Activated T-helper 1 cell treated with anti-CD3 and anti-CD28 coated beads, Interleukin-12 subunit alpha, Interleukin-12 subunit beta, Interleukin-2, Interleukin-4 antibody, amounts not matched to agents 30 ng/mL and 10 ng/mL and 1 ng/mL, durations not matched to agents 14 hours and 24 hours and 36 hours (primary cell): Measurements from ENCODE around the gene IGSF6. TPM values are rescaled to one million over a fixed set of nuclear protein-coding genes. Genes with fewer than 3 reads are reported as not detected.
"Not testable (repeated sequence)": the region's sequence is repeated elsewhere in the genome, so short reads cannot be mapped to it uniquely, and the experiment has no call there.

Experiments
- DNase-seq: peaks from one replicate; pipeline ENCODE4 v3.0.0; 2021; ENCODE audit warnings: low spot score
- H3K27ac Mint-ChIP-seq: one replicate; pipeline ENCODE4 v1.8.0; 2021; ENCODE audit warnings: mild to moderate bottlenecking, mixed read lengths
- H3K27me3 Mint-ChIP-seq: one replicate; pipeline ENCODE4 v1.8.0; 2022; ENCODE audit warnings: mild to moderate bottlenecking, moderate library complexity, mixed read lengths; ENCODE audit not compliant: insufficient read depth
- H3K36me3 Mint-ChIP-seq: one replicate; pipeline ENCODE4 v1.8.0; 2021; ENCODE audit warnings: low read depth, mixed read lengths
- H3K4me1 Mint-ChIP-seq: one replicate; pipeline ENCODE4 v1.8.0; 2021; ENCODE audit warnings: low read depth, mixed read lengths
- H3K4me3 Mint-ChIP-seq: one replicate; pipeline ENCODE4 v1.8.0; 2021; ENCODE audit warnings: mild to moderate bottlenecking, moderate library complexity, mixed read lengths
- H3K9me3 Mint-ChIP-seq: one replicate; pipeline ENCODE4 v1.8.0; 2021; ENCODE audit warnings: mixed read lengths
- intact Hi-C: fragments of 100-400 bp; cut with micrococcal nuclease; formaldehyde crosslinking; loops from one replicate; pipeline ENCODE4 v1.15.1; 2024
- total RNA-seq: library from RNA; stranded (reverse); gene quantifications from 2 replicates; pipeline ENCODE4 v1.2.3, GENCODE V29; 2022

The IGSF6 gene, protein sequence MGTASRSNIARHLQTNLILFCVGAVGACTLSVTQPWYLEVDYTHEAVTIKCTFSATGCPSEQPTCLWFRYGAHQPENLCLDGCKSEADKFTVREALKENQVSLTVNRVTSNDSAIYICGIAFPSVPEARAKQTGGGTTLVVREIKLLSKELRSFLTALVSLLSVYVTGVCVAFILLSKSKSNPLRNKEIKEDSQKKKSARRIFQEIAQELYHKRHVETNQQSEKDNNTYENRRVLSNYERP
- total RNA-seq: not detected in 2 replicates

DNA sequence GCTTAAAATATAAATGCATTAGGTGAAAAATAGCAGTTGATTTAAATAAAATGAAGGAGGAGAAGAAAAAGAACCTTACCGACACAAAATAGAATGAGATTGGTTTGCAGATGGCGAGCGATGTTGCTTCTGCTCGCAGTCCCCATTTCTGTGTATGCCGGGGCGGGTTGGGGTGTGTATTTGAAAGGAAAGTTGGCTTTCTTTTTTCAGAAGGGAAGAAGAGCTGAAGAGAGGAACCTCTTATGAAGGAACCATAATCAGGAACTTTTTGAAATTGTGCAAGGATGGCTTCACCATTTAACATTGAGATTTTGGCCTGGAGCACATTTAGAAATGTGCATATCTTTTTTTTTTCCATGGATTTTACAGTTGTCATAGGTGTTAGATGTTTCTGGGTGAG lies at the start of gene IGSF6:
IGSF6 (minus strand) TSS at position 156 of the 400 bp plus-strand sequence; CDS start at position 146, 10 bp downstream.
- H3K9me3 Mint-ChIP-seq: no peaks in the 10 kb centered on the region
- peaks cover 14% of the 10 kb centered on the region for H3K36me3 Mint-ChIP-seq
- no peak within 1 kb of the TSS for H3K27ac Mint-ChIP-seq
- no peak for DNase-seq
- no peaks in the 10 kb centered on the region for H3K27me3 Mint-ChIP-seq
- no peak within 1 kb of the TSS for H3K4me3 Mint-ChIP-seq
- H3K4me1 Mint-ChIP-seq: peaks cover 24% of the 10 kb centered on the region
- intact Hi-C loops: no loop called here

DNA sequence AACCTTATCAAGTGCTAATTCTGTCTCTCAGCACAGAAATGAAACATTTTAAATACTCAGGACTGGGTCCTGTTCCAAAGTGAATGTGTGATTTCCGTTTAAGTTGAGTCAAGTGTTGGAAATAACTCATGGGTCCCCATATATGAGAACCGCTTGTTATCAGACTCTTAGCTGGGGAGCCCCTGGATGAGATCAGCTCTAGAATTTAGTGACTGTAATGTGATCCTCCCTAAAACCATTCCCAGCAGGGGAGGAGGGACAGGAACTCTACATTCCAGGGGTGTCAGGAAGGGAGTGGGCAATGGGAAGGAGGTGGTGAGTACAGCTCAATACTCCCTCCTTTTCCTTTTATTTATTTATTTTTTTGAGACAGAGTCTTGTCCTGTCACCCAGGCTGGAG lies 48.9 kb upstream of the IGSF6 start:
- Mint-ChIP-seq H3K27ac (no peak overlapping the region), H3K36me3 (no peaks in the 10 kb centered on the region), H3K27me3 (peaks cover 9% of the 10 kb centered on the region), H3K4me3 (no peak overlapping the region), H3K4me1 (no peaks in the 10 kb centered on the region), H3K9me3 (no peaks in the 10 kb centered on the region)
- intact Hi-C loops: loop anchor here (10.0 kb wide), 1 partner anchor 1364 kb away; no protein-coding TSS in a partner anchor
- DNase-seq: no peak

DNA sequence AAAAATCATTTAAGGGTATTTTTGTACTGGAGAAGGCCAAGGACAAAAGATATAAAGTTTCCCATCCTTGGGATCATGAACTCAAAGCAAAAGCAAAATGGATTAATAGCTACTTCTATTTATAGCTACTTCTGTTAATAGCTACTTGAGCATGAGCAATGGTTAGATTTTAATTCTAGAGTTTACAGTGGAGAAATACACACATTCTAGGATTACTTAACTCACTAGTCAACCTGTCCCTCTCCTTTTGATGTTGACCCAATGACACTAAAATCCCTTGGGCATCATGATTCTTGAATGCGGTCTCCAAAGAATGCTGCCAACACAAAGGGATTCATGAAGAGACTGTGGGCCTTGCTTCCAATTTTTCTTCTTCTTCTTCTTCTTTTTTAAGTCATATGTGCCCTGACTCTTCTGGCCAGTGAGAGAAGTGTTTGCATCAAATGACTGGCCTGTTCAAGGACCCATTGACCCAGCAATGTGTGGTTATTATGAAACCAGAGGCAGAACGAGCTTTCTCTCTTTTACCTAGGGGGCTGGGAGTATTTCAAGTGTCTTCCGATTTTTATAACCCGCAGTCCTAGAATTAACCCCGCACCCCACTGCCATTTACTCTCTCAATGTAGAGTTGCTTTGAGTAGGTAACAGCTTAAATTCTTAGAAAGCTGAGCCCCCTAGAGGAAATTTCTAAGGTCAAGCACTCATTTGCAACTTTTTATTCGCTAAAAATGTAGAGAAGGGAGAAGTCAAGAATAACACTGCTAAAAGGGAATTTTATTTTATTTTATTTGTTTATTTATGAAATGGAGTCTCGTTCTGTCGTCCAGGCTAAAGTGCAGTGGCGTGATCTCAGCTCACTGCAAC lies 46.0 kb upstream of the IGSF6 start:
- no peak for DNase-seq
- intact Hi-C loops: no loop called here
- Mint-ChIP-seq H3K27me3 (peaks cover 7% of the 10 kb centered on the region), H3K27ac (no peak overlapping the region), H3K9me3 (no peaks in the 10 kb centered on the region), H3K4me1 (no peaks in the 10 kb centered on the region), H3K4me3 (no peak overlapping the region), H3K36me3 (no peaks in the 10 kb centered on the region)

DNA sequence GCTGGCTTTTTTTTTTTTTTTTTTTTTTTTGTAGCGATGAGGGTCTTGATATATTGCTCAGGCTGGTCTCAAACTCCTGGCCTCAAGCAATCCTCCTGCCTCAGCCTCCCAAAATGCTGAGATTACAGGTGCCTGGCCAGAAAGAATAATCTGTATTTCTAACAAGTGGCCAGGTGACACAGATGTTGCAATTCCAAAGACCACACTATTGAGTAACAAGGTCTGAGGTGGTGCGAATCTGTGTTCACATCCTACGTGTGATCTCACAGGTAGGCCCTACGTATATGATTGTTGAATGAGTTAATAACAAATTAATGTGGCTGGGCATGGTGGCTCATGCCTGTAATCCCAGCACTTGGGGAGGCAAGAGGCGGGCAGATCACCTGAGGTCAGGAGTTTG lies 44.6 kb upstream of the IGSF6 start:
- no peak overlapping the region for H3K4me3 Mint-ChIP-seq
- H3K36me3 Mint-ChIP-seq: no peaks in the 10 kb centered on the region
- DNase-seq: no peak
- no peaks in the 10 kb centered on the region for H3K4me1 Mint-ChIP-seq
- no peaks in the 10 kb centered on the region for H3K9me3 Mint-ChIP-seq
- H3K27me3 Mint-ChIP-seq: peaks cover 7% of the 10 kb centered on the region
- intact Hi-C loops: no loop called here
- H3K27ac Mint-ChIP-seq: no peak overlapping the region

DNA sequence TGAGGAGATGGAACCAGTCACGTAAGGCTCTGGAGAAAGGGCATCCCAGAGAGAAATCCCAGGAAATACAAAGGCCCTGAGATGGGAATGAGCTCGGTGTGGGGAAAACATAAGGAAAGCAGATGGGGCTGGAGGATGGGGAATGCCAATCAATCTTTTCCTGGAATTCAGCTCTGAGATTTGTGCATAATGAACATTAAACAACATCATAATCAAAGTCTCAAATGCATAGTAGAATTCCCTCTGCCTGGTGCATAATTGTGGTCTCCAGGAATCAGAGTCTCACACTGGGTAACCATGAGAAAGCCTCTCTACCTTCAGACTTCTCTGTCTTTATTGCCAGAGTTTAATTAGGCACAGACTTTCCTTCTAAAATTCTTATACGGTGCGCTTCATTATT lies 42.2 kb upstream of the IGSF6 start:
- intact Hi-C loops: no loop called here
- Mint-ChIP-seq H3K36me3 (no peaks in the 10 kb centered on the region), H3K4me1 (no peaks in the 10 kb centered on the region), H3K27ac (no peak overlapping the region), H3K27me3 (peaks cover 7% of the 10 kb centered on the region), H3K9me3 (no peaks in the 10 kb centered on the region), H3K4me3 (no peak overlapping the region)
- DNase-seq: no peak

DNA sequence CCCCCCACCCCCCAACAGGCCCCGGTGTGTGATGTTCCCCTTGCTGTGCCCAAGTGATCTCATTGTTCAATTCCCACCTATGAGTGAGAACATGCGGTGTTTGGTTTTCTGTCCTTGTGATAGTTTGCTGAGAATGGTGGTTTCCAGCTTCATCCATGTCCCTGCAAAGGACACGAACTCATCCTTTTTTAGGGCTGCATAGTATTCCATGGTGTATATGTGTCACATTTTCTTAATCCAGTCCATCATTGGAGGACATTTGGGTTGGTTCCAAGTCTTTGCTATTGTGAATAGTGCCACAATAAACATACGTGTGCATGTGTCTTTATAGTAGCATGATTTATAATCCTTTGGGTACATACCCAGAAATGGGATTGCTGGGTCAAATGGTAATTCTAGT lies 38.6 kb upstream of the IGSF6 start:
- H3K27ac Mint-ChIP-seq, H3K9me3 Mint-ChIP-seq, H3K4me3 Mint-ChIP-seq, H3K27me3 Mint-ChIP-seq, intact Hi-C loops, H3K36me3 Mint-ChIP-seq, DNase-seq, H3K4me1 Mint-ChIP-seq: not testable (repeated sequence)

DNA sequence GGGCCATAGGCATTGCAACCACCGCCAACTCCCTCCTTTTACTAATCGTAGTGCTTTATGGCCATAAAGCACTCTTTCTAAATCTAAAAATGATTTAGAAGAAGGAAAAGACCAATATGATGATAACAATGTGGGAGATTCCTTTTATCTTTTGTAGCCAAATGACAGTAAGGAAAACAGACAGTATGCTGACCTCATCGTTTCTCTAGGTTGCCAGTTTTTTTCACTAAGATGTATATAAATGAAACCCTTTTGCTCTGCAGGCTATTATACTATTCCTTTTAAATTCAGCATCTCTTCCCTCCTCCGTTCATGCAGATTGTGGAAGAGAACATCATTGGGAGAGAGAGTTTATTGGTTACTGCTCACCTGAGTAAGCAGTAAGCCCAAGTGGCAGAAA lies 36.7 kb upstream of the IGSF6 start:
- Mint-ChIP-seq H3K4me1 (no peaks in the 10 kb centered on the region), H3K36me3 (no peaks in the 10 kb centered on the region), H3K9me3 (no peaks in the 10 kb centered on the region), H3K27me3 (peaks cover 5% of the 10 kb centered on the region), H3K27ac (no peak overlapping the region), H3K4me3 (no peak overlapping the region)
- DNase-seq: no peak
- intact Hi-C loops: no loop called here

DNA sequence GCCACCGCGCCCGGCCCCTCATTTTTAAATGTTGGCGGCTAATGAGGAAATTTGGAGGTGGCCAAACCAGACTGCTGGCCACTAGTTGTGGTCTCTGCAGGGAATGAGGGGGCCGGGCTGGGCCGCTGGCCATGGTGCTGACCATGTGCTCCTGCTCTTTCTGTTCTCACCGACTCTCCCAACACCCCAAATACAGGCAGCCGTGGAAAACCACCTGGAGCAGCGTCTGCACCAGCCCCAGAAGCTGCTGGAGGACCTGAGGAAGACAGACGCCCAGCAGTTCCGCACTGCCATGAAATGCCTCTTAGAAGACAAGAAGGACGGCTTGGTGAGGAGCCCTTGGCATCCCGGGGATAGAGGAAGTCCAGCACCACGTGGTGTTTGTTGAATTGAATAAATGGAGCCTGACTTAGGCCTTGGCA lies 32.6 kb upstream of the IGSF6 start:
- H3K36me3 Mint-ChIP-seq: no peaks in the 10 kb centered on the region
- H3K9me3 Mint-ChIP-seq: no peaks in the 10 kb centered on the region
- intact Hi-C loops: no loop called here
- peaks cover 11% of the 10 kb centered on the region for H3K27me3 Mint-ChIP-seq
- H3K27ac Mint-ChIP-seq: no peak overlapping the region
- no peak overlapping the region for H3K4me3 Mint-ChIP-seq
- no peak for DNase-seq
- no peaks in the 10 kb centered on the region for H3K4me1 Mint-ChIP-seq

DNA sequence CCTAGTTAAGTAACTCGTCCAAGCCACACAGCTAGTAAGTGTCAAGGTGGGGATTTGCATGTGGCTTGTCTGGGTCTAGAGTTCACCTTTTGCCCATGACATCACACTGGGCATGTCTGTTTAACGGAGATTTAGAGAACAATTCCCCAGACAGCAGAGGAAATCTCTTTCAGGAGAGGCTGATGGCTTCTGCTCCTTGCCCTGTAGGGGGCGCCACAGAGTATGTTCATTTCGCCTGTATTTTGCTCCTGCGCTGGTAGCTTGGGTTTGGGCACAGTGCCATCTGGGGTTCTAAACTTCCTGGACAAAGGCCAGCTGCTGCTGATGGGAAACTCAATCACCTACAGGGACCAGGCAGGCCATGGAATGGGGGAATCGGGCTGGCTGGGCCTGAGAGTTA lies 31.8 kb upstream of the IGSF6 start:
- Mint-ChIP-seq H3K27ac (no peak overlapping the region), H3K27me3 (peaks cover 11% of the 10 kb centered on the region), H3K4me1 (no peaks in the 10 kb centered on the region), H3K9me3 (no peaks in the 10 kb centered on the region), H3K36me3 (no peaks in the 10 kb centered on the region), H3K4me3 (no peak overlapping the region)
- intact Hi-C loops: no loop called here
- no peak for DNase-seq

DNA sequence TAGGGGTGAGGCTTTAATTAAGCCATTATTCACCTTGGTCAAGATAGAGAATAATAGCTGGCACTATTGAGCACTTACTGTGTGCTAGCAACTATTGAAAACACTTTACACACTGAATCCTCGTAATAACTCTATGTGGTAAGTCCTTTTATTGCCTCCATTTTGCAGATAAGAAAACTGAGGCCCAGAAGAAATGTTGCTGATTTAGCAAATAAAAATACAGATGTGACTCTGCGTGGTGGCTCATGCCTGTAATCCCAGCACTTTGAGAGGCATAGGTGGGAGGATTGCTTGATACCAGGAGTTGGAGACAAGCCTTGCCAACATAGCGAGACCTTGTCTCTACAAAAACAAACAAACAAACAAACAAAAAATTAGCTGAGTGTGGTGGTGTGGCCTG lies 30.8 kb upstream of the IGSF6 start:
- intact Hi-C loops: no loop called here
- Mint-ChIP-seq H3K4me3 (no peak overlapping the region), H3K36me3 (no peaks in the 10 kb centered on the region), H3K27ac (no peak overlapping the region), H3K9me3 (no peaks in the 10 kb centered on the region), H3K4me1 (no peaks in the 10 kb centered on the region), H3K27me3 (peaks cover 13% of the 10 kb centered on the region)
- no peak for DNase-seq

DNA sequence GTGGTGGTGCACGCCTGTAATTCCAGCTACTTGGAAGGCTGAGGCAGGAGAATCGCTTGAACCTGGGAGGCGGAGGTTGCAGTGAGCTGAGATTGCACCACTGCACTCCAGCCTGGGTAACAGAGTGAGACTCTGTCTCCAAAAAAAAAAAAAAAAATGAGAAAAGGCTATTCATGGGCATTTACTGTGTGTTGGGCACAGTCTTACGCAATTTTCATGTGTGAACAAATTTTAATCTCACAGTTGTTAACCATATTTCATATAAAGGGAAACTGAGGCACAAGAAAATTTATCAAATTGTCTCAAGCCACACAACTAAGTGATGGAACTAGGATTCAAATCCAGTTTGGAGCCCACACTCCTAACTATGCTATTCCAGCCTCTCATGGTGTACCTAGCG lies 28.3 kb upstream of the IGSF6 start:
- intact Hi-C loops, H3K4me1 Mint-ChIP-seq, H3K27ac Mint-ChIP-seq, H3K4me3 Mint-ChIP-seq, DNase-seq, H3K9me3 Mint-ChIP-seq, H3K36me3 Mint-ChIP-seq: not testable (repeated sequence)
- peaks cover 14% of the 10 kb centered on the region for H3K27me3 Mint-ChIP-seq

DNA sequence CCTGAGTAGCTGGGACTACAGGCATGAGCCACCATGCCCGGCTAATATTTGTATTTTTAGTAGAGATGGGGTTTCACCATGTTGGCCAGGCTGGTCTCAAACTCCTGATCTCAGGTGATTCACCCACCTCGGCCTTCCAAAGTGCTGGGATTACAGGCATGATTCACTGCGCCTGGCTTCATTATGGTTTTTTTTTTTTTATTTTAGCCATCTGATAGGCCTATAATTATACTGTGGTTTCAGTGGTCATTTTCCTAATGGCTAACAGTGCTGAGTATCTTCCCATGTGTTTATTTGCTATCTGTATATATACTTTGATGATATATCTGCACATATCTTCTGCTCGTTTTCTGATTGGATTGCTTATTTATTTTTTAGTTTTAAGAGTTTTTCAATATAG lies 22.0 kb upstream of the IGSF6 start:
- H3K4me1 Mint-ChIP-seq, H3K9me3 Mint-ChIP-seq, H3K36me3 Mint-ChIP-seq, intact Hi-C loops, H3K4me3 Mint-ChIP-seq, DNase-seq, H3K27ac Mint-ChIP-seq: not testable (repeated sequence)
- H3K27me3 Mint-ChIP-seq: peaks cover 30% of the 10 kb centered on the region

DNA sequence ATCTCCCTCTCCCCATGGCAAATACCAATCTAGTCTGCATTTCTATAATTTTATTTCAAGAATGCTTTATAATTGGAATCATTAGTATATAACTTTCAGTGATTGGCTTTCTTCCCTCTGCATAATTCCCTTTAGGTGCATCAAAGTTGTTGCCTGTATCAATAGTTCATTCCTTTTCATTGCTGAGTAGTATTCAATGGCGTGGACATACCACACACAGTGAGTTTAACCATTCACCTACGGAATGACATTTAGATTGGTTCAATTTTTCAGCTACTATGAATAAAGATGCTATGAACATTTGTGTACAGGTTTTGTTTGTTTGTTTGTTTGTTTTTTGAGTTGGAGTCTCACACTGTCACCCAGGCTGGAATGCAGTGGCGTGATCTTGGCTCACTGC lies 21.1 kb upstream of the IGSF6 start:
- H3K27ac Mint-ChIP-seq: no peak overlapping the region
- no peaks in the 10 kb centered on the region for H3K36me3 Mint-ChIP-seq
- peaks cover 30% of the 10 kb centered on the region for H3K27me3 Mint-ChIP-seq
- H3K4me3 Mint-ChIP-seq: no peak overlapping the region
- DNase-seq: no peak
- intact Hi-C loops: no loop called here
- H3K4me1 Mint-ChIP-seq: no peaks in the 10 kb centered on the region
- H3K9me3 Mint-ChIP-seq: no peaks in the 10 kb centered on the region
